ENCODE data around the gene HHIPL1.

Gene HHIPL1

GRCh38 chr14:99677231-99678140 lies 32.6 kb downstream of the HHIPL1 start:
- no peak for DNase-seq

DNA sequence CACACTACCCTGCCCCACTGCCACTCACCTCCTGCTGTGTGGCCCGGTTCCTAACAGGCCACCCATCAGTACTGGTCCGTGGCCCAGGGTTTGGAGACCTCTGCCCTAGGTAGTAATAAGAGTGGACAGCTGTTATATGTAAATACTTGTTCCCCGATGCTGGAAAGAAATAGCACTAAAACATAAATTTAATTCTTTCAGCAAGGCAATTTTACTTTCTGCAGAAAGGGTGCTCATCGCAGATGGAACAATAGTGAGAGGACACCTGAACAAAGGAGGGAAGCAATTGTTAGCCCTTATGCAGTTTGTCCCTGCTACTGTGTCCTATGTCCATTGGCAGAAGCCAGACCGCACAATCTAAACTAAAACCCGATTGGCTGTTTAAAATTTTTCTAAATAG lies 33.3 kb downstream of the HHIPL1 start:
- DNase-seq = no peak

DNA sequence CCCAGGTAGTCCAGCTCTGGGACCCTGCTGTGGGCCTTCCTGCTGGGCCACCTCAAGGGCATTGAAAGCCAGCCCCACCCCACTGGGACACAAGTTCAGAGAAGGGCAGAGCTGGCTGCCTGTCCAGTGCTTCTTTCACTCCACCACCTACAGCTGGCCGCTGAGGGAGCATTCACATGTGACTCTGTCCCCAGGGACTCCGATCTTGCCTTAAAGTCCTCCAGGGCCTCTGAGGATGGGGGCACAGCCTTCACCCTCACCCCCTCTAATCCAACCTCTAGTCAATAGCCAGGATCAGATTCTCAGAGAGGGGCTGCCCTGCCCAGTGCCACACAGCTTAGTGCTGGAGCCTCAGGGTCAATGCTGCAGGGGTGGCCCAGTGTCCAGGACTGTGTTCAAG lies 34.2 kb downstream of the HHIPL1 start:
- no peak for DNase-seq

DNA sequence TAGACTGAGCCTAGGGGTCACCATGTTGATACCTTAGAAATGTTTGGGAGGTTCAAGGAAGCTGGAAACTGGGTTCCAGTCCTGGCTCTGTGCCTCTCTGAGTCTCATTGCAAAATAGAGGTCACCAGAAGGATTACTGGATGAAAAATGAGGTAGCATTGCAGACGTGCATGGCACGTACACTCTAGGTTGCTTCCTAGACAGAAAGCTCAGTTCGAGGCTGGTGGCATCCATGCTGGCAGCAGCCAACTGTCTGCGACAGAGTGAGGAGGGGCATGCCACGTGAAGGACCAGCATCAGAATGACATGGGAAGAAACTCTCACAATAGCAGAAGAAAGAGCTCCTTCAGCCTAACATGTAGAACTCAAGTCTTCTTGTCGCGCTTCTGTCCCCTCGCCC lies 34.6 kb downstream of the HHIPL1 start:
- no peak for DNase-seq

- DNase-seq = no peak
Measured at GRCh38 chr14:99679996-99680395, 35.1 kb downstream of the HHIPL1 start.

GRCh38 chr14:99681101-99681831 lies 36.3 kb downstream of the HHIPL1 start:
- no peak for DNase-seq

GRCh38 chr14:99681832-99682148 lies 36.9 kb downstream of the HHIPL1 start:
- DNase-seq = no peak

DNA sequence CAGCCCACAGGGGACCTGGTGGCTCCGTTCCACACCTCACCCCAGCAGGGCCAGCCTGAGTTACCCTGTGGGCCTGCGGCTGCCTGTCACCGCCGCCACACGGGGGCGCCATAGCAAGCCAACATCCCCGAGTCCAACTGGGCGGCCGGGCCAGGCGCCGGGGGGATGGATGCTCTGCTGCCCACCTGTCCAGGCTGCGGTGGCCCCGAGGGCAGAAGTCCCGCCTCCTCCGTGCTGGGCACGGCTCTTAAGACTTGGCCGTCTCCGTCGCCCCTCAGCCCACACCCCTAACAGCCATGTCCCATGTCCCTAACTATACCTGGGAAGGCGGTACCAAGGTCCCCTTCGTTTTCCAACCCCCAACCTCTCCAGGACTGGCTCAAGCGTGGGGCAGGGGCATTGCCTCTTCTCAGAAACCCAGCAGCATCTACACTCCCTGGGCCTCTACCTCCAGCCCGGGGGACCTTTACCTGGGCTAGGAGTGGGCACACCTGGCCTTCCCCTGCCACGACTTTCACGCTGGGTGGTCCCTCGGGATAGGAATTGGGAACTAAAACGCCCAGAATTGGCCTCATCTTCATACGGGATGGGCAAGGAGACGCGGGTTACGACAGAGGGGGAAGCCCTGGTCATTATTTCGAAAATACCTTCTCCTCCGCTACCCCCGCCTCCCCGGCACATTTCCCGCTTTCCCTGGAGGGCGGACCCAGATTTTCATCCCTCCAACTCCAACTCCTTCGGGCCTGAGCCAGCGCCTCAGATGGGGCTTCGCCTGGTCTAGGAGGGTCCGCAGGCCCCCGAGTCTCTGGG lies 38.1 kb downstream of the HHIPL1 start:
- peak; percentile 31 for DNase-seq

GRCh38 chr14:99683619-99684409 lies 38.9 kb downstream of the HHIPL1 start, which contains the start of gene CYP46A1:
CYP46A1 (plus strand) TSS chr14:99684298; CDS start chr14:99684418, 120 bp downstream.
- peak; percentile 95 for DNase-seq

GRCh38 chr14:99684410-99684934 lies 39.5 kb downstream of the HHIPL1 start:
- no peak for DNase-seq

- no peak for DNase-seq
Measured at GRCh38 chr14:99685151-99685591, 40.2 kb downstream of the HHIPL1 start.

- no peak for DNase-seq
Measured at GRCh38 chr14:99685596-99685995, 40.7 kb downstream of the HHIPL1 start.

DNA sequence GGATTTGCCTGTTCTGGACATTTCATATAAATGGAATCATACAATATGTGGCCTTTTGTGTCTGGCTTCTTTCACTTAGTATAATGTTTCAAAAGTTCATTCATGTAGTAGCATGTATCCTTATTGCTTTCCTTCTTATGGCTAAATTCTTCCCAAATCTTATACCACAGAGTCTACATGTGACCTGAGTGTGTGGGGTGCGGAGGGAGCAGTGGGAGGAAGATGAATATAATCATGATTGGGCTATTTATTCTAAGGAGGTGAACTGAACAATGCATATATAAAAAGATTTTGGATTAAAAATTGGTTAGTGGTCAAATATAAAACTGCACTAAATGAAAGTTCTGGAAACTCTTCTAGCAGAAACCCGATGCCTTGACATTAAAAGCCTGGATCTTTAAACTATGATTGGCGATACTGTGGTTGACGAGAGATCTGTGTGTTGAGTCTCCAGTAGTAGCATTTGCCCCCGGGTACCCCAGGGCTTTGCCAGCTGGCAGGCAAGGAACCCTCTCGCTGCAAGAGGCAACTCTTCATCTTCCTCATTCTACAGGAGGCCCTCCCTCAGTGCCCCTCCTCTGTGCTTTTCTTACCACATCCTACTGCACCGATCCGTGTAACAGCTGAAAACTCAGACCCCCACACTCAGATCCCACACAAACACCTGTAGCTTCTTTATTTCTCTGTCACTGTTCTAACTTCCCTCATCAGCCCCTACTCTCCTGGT lies 41.8 kb downstream of the HHIPL1 start:
- DNase-seq = no peak

GRCh38 chr14:99687284-99688209 lies 42.6 kb downstream of the HHIPL1 start:
- no peak for DNase-seq

GRCh38 chr14:99688210-99688581 lies 43.3 kb downstream of the HHIPL1 start:
- no peak for DNase-seq

- DNase-seq = no peak
Measured at GRCh38 chr14:99688629-99689028, 43.7 kb downstream of the HHIPL1 start.

- no peak for DNase-seq
Measured at GRCh38 chr14:99689266-99690236, 44.6 kb downstream of the HHIPL1 start.

DNA sequence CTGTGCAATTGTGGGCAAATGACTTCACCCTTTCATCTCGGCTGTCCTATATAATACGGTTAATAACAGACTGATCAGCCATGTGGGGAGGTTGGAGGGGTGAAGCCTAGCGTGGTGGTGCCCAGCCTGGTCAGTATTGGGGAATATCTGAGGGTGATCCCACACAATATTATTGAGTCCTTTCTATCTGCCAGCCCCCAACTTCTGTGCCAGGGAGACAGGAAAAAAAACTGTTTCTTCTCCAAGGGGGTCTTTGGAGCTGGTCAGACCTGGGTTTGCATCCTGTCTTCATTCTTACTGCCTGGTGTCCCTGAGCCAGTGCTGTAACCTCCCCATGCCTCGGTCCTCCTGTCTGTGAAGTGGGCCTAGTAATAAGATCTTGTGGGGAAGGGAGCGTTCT lies 45.7 kb downstream of the HHIPL1 start:
- no peak for DNase-seq

All from amniotic stem cell (primary cell).